HG03060 (cell line): Measurements from ENCODE around the gene TOX4.

Experiments
- ATAC-seq: cut with Tn5 transposase; IDR thresholded peaks from one replicate; pipeline ENCODE4 v1.9.1; 2021; ENCODE audit warnings: low read depth, moderate number of reproducible peaks; ENCODE audit not compliant: unreplicated experiment

TOX4 gene

GRCh38 chr14:21498540-21499526, 21.8 kb downstream of the TOX4 start:
- ATAC-seq = no peak

- ATAC-seq = no peak
Measured at GRCh38 chr14:21501568-21501967, 24.6 kb downstream of the TOX4 start.

- no peak for ATAC-seq
Measured at GRCh38 chr14:21503376-21503775, 26.4 kb downstream of the TOX4 start.

GRCh38 chr14:21505012-21505553, 28.1 kb downstream of the TOX4 start:
- ATAC-seq = peak; percentile 63

GRCh38 chr14:21506557-21506956, 29.6 kb downstream of the TOX4 start:
- ATAC-seq = no peak

GRCh38 chr14:21509432-21510143, 32.6 kb downstream of the TOX4 start:
- no peak for ATAC-seq

- peak; percentile 99 for ATAC-seq
Measured at GRCh38 chr14:21510735-21511657, 34.0 kb downstream of the TOX4 start, which contains the start of gene METTL3. TSS of gene METTL3 (minus strand) at chr14:21511340. CDS start at chr14:21511223, 117 bp downstream.

GRCh38 chr14:21514341-21514740, 37.3 kb downstream of the TOX4 start:
- no peak for ATAC-seq

GRCh38 chr14:21518725-21519124, 41.7 kb downstream of the TOX4 start:
- ATAC-seq = no peak

- no peak for ATAC-seq
Measured at GRCh38 chr14:21520767-21521166, 43.8 kb downstream of the TOX4 start.

GRCh38 chr14:21521501-21521900, 44.5 kb downstream of the TOX4 start:
- no peak for ATAC-seq

GRCh38 chr14:21523203-21523602, 46.2 kb downstream of the TOX4 start:
- no peak for ATAC-seq

GRCh38 chr14:21524575-21525490, 47.8 kb downstream of the TOX4 start:
- no peak for ATAC-seq

- no peak for ATAC-seq
Measured at GRCh38 chr14:21525571-21525961, 48.6 kb downstream of the TOX4 start.

GRCh38 chr14:21525962-21526671, 49.1 kb downstream of the TOX4 start, which contains the start of gene SALL2:
TSS of gene SALL2 (minus strand) at chr14:21526346. CDS start at chr14:21526127, 219 bp downstream.
- ATAC-seq = no peak

GRCh38 chr14:21526672-21527317, 49.8 kb downstream of the TOX4 start:
- ATAC-seq = no peak

- ATAC-seq = no peak
Measured at GRCh38 chr14:21527318-21527679, 50.3 kb downstream of the TOX4 start.
